Stimulated activated CD8-positive, alpha-beta memory T cell treated with anti-CD3 and anti-CD28 coated beads, Interleukin-4, amount 100 ng/mL, for 1 hour (primary cell): ENCODE data around the gene JMJD6.
A peak's percentile ranks its signal among the peaks of the same experiment; 100 is the strongest.
"Not testable (repeated sequence)": the region's sequence is repeated elsewhere in the genome, so short reads cannot be mapped to it uniquely, and the experiment has no call there.

Experiments
- DNase-seq, 2 donors: peaks; one replicate each; pipeline ENCODE4 v3.0.0-alpha.2; 2020; ENCODE audit warnings: low read depth in 2 of 2, low spot score in 1 of 2

The JMJD6 gene

DNA sequence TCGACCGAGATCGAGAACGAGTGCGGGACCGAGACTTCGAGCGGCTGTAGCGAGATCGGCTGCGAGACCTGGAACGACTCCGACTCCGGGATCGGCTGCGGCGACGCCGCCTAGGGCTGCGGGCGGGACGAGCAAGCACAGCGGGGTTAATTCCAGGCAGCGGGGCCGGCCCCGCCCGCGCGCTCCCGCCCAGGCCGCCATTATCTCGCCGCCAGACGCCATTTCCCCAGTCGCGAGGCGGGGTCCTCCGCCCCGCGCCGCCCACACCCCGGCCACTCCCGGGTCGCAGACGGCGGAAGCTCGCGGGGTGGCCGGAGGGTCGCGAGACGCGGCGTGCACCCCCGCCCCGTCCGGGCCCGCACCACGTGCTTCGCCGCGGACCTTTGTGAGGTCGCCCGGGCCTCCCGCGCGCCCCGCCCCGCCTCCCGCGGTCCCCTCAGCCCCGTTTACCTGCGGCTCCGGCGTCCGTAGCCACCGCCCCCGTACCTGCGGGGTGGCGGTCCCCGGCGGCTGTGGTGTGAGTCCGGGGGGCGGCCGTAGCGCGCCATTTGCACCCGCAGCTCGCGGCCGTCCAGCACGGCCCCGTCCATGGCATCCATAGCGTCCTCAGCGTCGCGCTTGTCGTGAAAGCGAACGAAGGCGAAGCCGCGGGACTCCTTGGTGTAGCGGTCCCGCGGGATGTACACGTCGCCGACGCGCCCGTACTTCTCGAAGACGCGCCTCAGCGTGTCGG is 10.1 kb upstream of the JMJD6 start:
- peak in 1 of 2 donors; percentile 39 for DNase-seq

GRCh38 chr17:76735586-76736348 is 9.4 kb upstream of the JMJD6 start:
- DNase-seq, result no peak

DNA sequence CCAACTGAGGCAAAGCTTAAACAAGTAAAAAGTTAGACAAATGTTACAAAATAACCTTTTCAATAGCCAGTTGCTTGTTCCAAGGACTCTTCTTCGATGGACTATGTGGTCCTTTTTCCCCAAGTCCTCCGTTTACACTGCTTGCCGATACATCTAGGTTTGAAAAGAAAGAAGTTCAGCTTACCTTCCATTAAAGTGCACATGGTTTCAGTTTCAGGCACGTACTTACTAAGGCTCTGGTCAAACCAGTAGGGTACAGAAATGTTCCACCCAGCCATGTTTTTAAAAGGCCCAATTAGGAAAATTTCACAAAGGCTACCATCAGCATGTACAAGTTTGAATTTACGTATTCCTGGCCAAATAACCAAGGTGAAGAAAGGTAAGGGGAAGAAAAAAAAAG is 8.6 kb upstream of the JMJD6 start:
- DNase-seq, result no peak

GRCh38 chr17:76734080-76734840 is 7.9 kb upstream of the JMJD6 start:
- no peak for DNase-seq

- no peak for DNase-seq
These were observed 7.2 kb upstream of the JMJD6 start for GRCh38 chr17:76733618-76733957.

GRCh38 chr17:76732734-76733617 is 6.6 kb upstream of the JMJD6 start:
- DNase-seq, result no peak

DNA sequence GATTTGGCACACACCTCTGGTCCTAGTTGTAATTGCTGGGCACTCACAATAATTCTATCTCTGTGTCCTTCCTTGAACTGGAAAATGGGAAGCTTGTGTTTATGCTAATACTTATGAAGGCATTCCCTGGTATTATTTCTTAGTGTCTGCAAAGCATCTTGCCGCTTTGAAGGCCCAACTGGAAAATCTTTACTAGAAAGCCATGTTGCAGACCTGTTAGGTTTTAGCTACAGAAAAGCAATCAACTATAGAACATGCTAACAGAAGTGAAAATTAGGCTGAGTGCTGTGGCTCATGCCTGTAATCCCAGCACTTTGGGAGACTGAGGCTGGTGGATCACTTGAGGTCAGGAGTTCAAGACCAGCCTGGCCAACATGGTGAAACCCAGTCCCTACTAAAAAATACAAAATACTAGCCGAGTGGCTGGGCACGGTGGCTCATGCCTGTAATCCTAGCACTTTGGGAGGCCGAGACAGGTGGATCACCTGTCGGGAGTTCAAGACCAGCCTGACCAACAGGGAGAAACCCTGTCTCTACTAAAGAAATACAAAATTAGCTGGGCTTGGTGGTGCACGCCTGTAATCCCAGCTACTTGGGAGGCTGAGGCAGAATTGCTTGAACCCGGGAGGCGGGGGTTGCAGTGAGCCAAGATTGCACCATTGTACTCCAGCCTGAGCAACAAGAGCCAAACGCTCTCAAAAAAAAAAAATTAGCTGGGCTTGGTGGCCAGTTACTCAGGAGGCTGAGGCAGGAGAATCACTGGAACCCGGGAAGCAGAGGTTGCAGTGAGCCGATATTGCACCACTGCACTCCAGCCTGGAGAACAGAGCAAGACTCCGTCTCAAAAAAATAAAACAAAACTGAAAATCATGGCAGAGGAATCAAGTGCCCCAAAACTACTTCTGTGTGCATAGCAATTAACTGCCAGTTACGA is 5.7 kb upstream of the JMJD6 start:
- not testable (repeated sequence) for DNase-seq

- DNase-seq, result no peak
These were observed 1.5 kb upstream of the JMJD6 start for GRCh38 chr17:76727745-76728456.

GRCh38 chr17:76726776-76727718 is 641 bp upstream of the JMJD6 start, which contains the start of gene METTL23:
METTL23 (plus strand) TSS chr17:76726839; CDS start chr17:76729711, 2,872 bp downstream.
- peak; percentile 56 to 57 for DNase-seq

DNA sequence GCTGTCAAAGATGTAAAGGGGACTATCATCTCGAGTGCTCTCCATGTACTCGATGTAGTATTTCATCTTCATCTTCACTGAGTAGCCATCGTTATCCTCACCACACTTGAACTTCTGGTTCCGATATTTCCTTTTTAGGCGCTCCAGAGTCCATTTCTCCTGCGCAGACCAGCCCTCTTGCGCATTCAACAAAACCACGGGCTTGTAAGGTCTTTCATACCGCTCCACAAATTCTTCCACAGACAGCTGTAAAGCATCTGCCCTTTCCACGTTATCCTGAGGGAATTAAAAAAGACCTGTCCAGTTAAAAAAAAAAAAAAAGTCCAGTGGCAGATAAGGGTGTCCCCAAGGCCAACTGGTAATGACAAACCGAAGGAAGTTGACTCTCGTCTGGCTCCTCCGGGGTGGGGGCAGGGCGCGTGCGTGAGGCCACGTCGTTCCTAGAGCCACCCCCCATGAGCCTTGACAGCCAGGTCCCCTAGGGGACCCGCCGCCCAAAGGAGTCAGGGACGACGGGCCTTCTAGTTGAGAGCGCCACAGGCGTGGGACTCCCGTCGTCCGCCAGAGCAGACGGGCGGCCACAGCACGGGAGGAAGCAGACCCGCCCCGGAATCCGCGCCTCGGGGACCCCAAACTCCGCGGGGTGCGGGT is 701 bp downstream of the JMJD6 start:
- DNase-seq, result peak in 1 of 2 donors; percentile 49

GRCh38 chr17:76723812-76724211 is 2.6 kb downstream of the JMJD6 start:
- no peak for DNase-seq

DNA sequence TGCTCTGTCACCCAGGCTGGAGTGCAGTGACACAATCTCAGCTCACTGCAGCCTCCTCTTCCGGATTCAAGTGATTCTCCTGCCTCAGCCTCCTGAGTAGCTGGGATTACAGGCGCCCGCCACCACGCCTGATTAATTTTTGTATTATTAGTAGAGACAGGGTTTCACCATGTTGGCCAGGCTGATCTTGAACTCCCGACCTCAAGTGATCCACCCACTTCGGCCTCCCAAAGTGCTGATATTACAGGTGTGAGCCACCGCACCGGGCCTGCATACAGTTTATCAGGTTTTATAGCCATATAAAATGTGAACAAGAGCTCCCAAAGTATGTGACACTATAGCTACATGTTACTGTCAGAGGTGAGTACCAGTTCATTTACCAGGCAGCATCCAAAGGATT is 3.4 kb downstream of the JMJD6 start:
- DNase-seq, result not testable (repeated sequence)

DNA sequence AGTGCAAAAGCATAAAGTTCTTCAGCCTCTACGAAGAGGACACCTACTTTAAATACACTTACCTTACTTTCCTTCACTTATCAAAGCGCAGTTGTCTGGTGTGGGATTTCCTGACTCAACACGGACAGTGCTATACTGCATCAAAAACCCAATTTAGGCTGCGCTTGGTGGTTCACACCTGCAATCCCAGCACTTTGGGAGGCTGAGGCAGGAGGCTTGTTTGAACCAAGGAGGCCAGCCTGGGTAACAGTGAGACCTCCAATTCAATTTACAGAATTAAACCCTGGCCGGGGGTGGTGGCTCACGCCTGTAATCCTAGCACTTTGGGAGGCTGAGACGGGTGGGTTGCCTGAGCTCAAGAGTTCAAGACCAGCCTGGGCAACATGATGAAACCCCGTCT is 4.1 kb downstream of the JMJD6 start:
- DNase-seq, result no peak

- DNase-seq, result no peak
These were observed 4.9 kb downstream of the JMJD6 start for GRCh38 chr17:76721463-76721862.

GRCh38 chr17:76720941-76721340 is 5.5 kb downstream of the JMJD6 start:
- DNase-seq, result no peak

- DNase-seq, result no peak
These were observed 6.2 kb downstream of the JMJD6 start for GRCh38 chr17:76720211-76720610.

DNA sequence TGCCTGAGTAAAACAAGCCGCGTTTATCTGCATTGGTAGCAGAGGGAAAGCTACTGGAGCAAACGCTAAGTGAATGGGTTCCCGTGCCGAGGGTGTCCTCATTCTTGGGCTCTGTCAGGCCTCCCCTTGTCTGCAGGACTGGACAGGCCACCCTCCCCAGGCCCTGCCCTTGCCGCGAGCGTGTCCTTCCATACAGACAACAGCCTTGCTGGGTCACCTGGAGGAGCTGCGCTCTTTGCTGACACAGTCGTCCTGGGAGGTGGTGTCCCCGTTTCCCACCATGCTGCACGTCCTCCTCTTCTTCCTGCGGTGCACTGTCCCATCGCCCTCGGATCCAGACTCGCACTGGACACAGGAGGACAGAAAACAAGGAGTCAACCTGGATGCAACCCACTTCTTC is 7.9 kb downstream of the JMJD6 start:
- DNase-seq, result no peak

DNA sequence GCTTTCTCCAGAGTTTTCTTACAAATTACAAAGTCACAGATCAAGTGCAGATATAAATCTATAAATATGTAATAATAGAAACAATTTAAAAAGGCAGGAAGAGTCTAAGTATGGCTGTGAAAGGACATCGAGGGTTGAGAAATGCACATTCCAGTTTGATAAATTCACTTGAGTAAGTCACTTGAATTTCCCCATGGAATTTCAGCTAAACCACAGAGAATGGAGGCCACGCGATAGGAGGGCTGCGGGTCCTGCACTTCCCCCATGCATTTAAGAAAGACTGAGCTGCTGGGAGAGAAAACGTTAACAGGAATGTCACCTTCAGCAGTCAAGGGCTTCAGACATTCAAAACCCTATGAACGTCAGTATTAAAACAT is 9.6 kb downstream of the JMJD6 start:
- no peak for DNase-seq
